Transverse colon (tissue), 3 donors: ENCODE results near the gene CRP.

ENCODE experiments used
- POLR2A ChIP-seq: fragments of 450-650 bp; IDR thresholded peaks from one replicate; pipeline ENCODE4 v1.6.1; 2016; ENCODE audit warnings: antibody characterized with exemption, mild to moderate bottlenecking, moderate library complexity
- TF ChIP-seq, protein P1 (sequence below), 5 experiments: fragments of 200-600 bp in 3 of 5; fragments of 450-650 bp in 2 of 5; sonication (generic) in 3 of 5; IDR thresholded peaks; 1 replicate in 2 of 5; 2 replicates in 3 of 5; pipeline ENCODE4 v1.5.1; 2016 to 2017; ENCODE audit warnings: antibody characterized with exemption in 5 of 5, inconsistent platforms in 3 of 5, mild to moderate bottlenecking in 2 of 5, moderate library complexity in 1 of 5

DNA sequence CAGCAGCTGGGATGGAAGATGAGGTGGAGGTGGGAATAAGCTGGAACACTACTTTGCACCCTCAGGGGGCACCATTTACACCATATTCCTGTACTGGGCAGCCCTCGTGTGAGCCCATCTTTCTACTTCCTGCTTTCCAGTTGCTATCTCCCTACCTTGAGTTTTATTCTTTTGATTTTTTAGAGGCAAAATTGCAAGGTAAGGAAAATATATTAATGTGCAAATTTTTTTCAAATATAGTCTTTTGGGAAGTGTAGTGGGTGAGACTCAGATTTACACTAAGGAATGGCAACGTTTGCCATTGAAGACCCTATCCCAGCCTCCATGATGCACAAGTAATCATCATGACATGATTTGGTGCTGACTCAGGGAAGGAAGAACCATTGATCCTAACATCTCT lies 35.2 kb upstream of the CRP start:
- TF ChIP-seq, protein P1, sequence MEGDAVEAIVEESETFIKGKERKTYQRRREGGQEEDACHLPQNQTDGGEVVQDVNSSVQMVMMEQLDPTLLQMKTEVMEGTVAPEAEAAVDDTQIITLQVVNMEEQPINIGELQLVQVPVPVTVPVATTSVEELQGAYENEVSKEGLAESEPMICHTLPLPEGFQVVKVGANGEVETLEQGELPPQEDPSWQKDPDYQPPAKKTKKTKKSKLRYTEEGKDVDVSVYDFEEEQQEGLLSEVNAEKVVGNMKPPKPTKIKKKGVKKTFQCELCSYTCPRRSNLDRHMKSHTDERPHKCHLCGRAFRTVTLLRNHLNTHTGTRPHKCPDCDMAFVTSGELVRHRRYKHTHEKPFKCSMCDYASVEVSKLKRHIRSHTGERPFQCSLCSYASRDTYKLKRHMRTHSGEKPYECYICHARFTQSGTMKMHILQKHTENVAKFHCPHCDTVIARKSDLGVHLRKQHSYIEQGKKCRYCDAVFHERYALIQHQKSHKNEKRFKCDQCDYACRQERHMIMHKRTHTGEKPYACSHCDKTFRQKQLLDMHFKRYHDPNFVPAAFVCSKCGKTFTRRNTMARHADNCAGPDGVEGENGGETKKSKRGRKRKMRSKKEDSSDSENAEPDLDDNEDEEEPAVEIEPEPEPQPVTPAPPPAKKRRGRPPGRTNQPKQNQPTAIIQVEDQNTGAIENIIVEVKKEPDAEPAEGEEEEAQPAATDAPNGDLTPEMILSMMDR (IDR thresholded peaks at IDR 0.05) = no peak
- no peak for TF ChIP-seq POLR2A
